Sigmoid colon (tissue), 4 donors: ENCODE data around the gene KIAA0513.

Source experiments
- POLR2AphosphoS5 ChIP-seq, 4 donors: sonication (generic); formaldehyde crosslinking; IDR thresholded peaks; one replicate each; pipeline ENCODE4 v1.6.1; 2017; ENCODE audit warnings: antibody characterized with exemption in 4 of 4
- TF ChIP-seq, protein P1 (sequence below), 4 experiments: fragments of 450-650 bp in 3 of 4; fragments of 200-600 bp in 1 of 4; IDR thresholded peaks; one replicate each; pipeline ENCODE4 v1.5.1; 2016 to 2019; ENCODE audit warnings: antibody characterized with exemption in 4 of 4, mild to moderate bottlenecking in 3 of 4, moderate library complexity in 2 of 4

DNA sequence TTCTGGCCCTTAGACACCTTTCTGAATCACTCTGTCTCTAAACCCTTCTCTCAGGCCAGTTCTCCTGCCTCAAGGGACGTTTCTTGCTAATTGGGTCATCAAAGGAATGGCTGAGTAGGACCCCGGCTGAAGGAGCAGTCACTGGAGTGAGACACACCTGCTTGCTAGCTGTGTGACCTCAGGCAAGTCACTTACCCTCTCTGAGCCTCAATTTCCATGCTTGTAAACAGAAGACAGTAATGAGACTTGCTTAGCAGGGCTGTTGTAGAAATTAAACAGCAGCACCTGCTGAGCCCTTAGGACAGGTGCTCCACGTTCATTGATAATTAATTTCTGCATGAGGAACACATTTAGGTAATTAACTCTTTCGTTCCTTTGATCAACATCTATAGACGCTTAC, 77.9 kb downstream of the KIAA0513 start:
- TF ChIP-seq, protein P1, sequence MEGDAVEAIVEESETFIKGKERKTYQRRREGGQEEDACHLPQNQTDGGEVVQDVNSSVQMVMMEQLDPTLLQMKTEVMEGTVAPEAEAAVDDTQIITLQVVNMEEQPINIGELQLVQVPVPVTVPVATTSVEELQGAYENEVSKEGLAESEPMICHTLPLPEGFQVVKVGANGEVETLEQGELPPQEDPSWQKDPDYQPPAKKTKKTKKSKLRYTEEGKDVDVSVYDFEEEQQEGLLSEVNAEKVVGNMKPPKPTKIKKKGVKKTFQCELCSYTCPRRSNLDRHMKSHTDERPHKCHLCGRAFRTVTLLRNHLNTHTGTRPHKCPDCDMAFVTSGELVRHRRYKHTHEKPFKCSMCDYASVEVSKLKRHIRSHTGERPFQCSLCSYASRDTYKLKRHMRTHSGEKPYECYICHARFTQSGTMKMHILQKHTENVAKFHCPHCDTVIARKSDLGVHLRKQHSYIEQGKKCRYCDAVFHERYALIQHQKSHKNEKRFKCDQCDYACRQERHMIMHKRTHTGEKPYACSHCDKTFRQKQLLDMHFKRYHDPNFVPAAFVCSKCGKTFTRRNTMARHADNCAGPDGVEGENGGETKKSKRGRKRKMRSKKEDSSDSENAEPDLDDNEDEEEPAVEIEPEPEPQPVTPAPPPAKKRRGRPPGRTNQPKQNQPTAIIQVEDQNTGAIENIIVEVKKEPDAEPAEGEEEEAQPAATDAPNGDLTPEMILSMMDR (IDR thresholded peaks at IDR 0.05) = no peak
- no peak for TF ChIP-seq POLR2AphosphoS5 (IDR thresholded peaks at IDR 0.05)
